K562 (cell line): ENCODE data around the gene TARS1. TPM values are rescaled to one million over a fixed set of nuclear protein-coding genes. Genes with fewer than 3 reads are reported as not detected.

Experiments used
- ATAC-seq: fragments of 200-7000 bp; cut with Tn5 transposase; 3 replicates; pipeline ENCODE4 v1.9.1; 2020; ENCODE audit warnings: moderate library complexity
- BruUV-seq: library from RNA; stranded (reverse); fragments of 400-500 nt; replicated peaks from 2 replicates; lab custom pipeline; 2021; lab: Mats Ljungman, UMichigan
- CTCF ChIA-PET: fragments of 300-600 bp; formaldehyde crosslinking; extraction: SDS; loops from one replicate; lab custom pipeline; 2021; ENCODE audit warnings: low intra/inter-chr PET ratio; lab: Yijun Ruan, JAX
- POLR2A ChIA-PET: fragments of 300-600, 350-650 bp; sonication (Branson Sonifier 250); formaldehyde crosslinking; extraction: SDS; loops from one replicate; lab custom pipeline; 2021; ENCODE audit warnings: antibody characterized with exemption, inconsistent platforms; lab: Yijun Ruan, JAX
- DNase-seq, 4 experiments: peaks; one replicate each; pipeline versions ENCODE4 v3.0.0 to v3.0.0-alpha.2; 2011 to 2018; ENCODE audit warnings: low spot score in 3 of 4, mixed read lengths in 3 of 4; ENCODE audit errors: extremely low read depth in 1 of 4
- FAIRE-seq: peaks from 2 replicates; lab custom pipeline; 2011; peaks lifted over from hg19 to GRCh38; lab: Jason Lieb, UNC
- H2AFZ ChIP-seq: 2 replicates; pipeline ENCODE4 v1.6.0; 2011; ENCODE audit warnings: low read depth, low read length, control low read depth, inconsistent platforms
- H3K27ac ChIP-seq: fragments of 200-600 bp; 3 replicates; pipeline ENCODE4 v1.8.0; 2011; ENCODE audit warnings: low read depth, mild to moderate bottlenecking, control low read depth, inconsistent platforms, low read length, moderate library complexity, mixed read lengths; ENCODE audit errors: extremely low read depth
- H3K27me3 ChIP-seq, 2 experiments: fragments of 300-600 bp in 1 of 2; 2 replicates in 1 of 2; 3 replicates in 1 of 2; pipeline versions ENCODE4 v1.6.0 to v1.8.0; 2011; ENCODE audit warnings: inconsistent platforms in 2 of 2, low read length in 2 of 2, mild to moderate bottlenecking in 1 of 2, mixed read lengths in 1 of 2, moderate library complexity in 1 of 2; ENCODE audit not compliant: control insufficient read depth in 2 of 2, insufficient read depth in 2 of 2
- H3K36me3 ChIP-seq: fragments of 300-600 bp; 3 replicates; pipeline ENCODE4 v1.8.0; 2011; ENCODE audit warnings: mild to moderate bottlenecking, low read length, inconsistent platforms; ENCODE audit not compliant: control insufficient read depth, insufficient read depth
- H3K4me1 ChIP-seq, 2 experiments: fragments of 200-600 bp in 1 of 2; replicated peaks in 1 of 2; 2 replicates in 1 of 2; 3 replicates in 1 of 2; pipeline versions ENCODE4 v1.5.1 to v1.8.0; 2011; ENCODE audit warnings: inconsistent platforms in 2 of 2, low read length in 2 of 2, mild to moderate bottlenecking in 1 of 2, mixed read lengths in 1 of 2, moderate library complexity in 1 of 2; ENCODE audit not compliant: control insufficient read depth in 2 of 2, insufficient read depth in 2 of 2
- H3K4me2 ChIP-seq: 2 replicates; pipeline ENCODE4 v1.6.1; 2011; ENCODE audit warnings: low read length, control low read depth, inconsistent platforms, mixed read lengths; ENCODE audit not compliant: insufficient read depth
- H3K4me3 ChIP-seq: fragments of 200-600 bp; sonication (generic), shearing (Covaris generic); 2 replicates; pipeline ENCODE4 v1.5.1; 2016; ENCODE audit warnings: control low read depth, inconsistent platforms
- H3K79me2 ChIP-seq: fragments of 200-600 bp; 3 replicates; pipeline ENCODE4 v1.8.0; 2011; ENCODE audit warnings: low read length, inconsistent platforms; ENCODE audit not compliant: control insufficient read depth, insufficient read depth
- H3K9ac ChIP-seq, 2 experiments: 2 replicates each; pipeline versions ENCODE4 v1.6.0 to v1.6.1; 2011; ENCODE audit warnings: low read depth in 2 of 2, low read length in 2 of 2, control low read depth in 1 of 2, inconsistent platforms in 1 of 2, mild to moderate bottlenecking in 1 of 2, mixed read lengths in 1 of 2; ENCODE audit not compliant: insufficient read depth in 1 of 2
- H3K9me1 ChIP-seq: one replicate; pipeline ENCODE4 v1.6.0; 2011; ENCODE audit warnings: inconsistent platforms, mild to moderate bottlenecking, low read length, moderate library complexity; ENCODE audit not compliant: control insufficient read depth, insufficient read depth
- H3K9me3 ChIP-seq: replicated peaks from 2 replicates; pipeline ENCODE4 v1.5.1; 2011; ENCODE audit warnings: low read depth, low read length, inconsistent platforms; ENCODE audit not compliant: control insufficient read depth, insufficient read depth
- H4K20me1 ChIP-seq: replicated peaks from 2 replicates; pipeline ENCODE4 v1.6.1; 2011; ENCODE audit warnings: low read length, inconsistent platforms, mixed read lengths; ENCODE audit not compliant: control insufficient read depth, insufficient read depth
- CEBPG ChIP-seq, 3 experiments: fragments of 200-800 bp in 1 of 3; sonication (Bioruptor generic) in 1 of 3; sonication (generic) in 1 of 3; formaldehyde crosslinking in 1 of 3; IDR thresholded peaks in 2 of 3; conservative IDR thresholded peaks in 1 of 3; 2 replicates each; pipeline versions ENCODE4 v1.6.1 to v1.8.0; 2016 to 2022; ENCODE audit warnings: missing compliant biosample characterization in 2 of 3, missing genetic modification characterization in 2 of 3, mild to moderate bottlenecking in 1 of 3, missing genetic modification reagents in 1 of 3
- HNRNPLL ChIP-seq: fragments of 200-400 bp; formaldehyde crosslinking; IDR thresholded peaks from 2 replicates; pipeline ENCODE4 v1.6.1; 2017; ENCODE audit warnings: low read length, low read depth, mild to moderate bottlenecking; ENCODE audit not compliant: poor library complexity, severe bottlenecking
- ZBTB40 ChIP-seq, 2 experiments: fragments of 450-650 bp in 1 of 2; sonication (generic) in 1 of 2; formaldehyde crosslinking in 1 of 2; IDR thresholded peaks; 2 replicates each; pipeline versions ENCODE4 v1.7.1 to v1.9.0; 2016 to 2022; ENCODE audit warnings: inconsistent platforms in 1 of 2, mild to moderate bottlenecking in 1 of 2, missing genetic modification reagents in 1 of 2
- WGBS: fragments of 100-300 bp; shearing (Covaris generic); methylation state at CpG from one replicate; pipeline ENCODE4 v1.1.6; 2016; ENCODE audit warnings: low coverage, mixed read lengths; ENCODE audit not compliant: insufficient coverage; ENCODE audit errors: missing lambda C conversion rate; 5-methylcytosine and 5-hydroxymethylcytosine counted together
- in situ Hi-C: fragments of 300-500 bp; cut with MboI; formaldehyde crosslinking; loops from 4 replicates; pipeline ENCODE4 v1.15.0; 2018; ENCODE audit warnings: inconsistent platforms, mixed read lengths
- intact Hi-C: fragments of 100-400 bp; cut with micrococcal nuclease; formaldehyde crosslinking; loops from 2 replicates; pipeline ENCODE4 v1.14.2; 2022
- polyA plus RNA-seq, 8 experiments: library from polyadenylated mRNA; depleted of rRNA in 4 of 8; stranded (reverse) in 5 of 8; unstranded in 3 of 8; fragments of >200 nt; fragmentation: Nextera tagmentation in 2 of 8; fragmentation: Illumina TruSeq in 1 of 8; extraction: Ambion mirVana in 2 of 8; extraction: Trizol in 1 of 8; gene quantifications; 2 replicates each; pipeline versions ENCODE4 v1.2.1 to v1.2.3, GENCODE V29; 2011 to 2014; ENCODE audit warnings: inconsistent platforms in 1 of 8, missing spikeins in 1 of 8
- total RNA-seq, 7 experiments: library from RNA; depleted of rRNA in 6 of 7; stranded (reverse); fragments of >200 nt in 6 of 7; fragmentation: Illumina TruSeq in 2 of 7; extraction: Trizol in 2 of 7; gene quantifications; 2 replicates each; pipeline versions ENCODE4 v1.2.1 to v1.2.3, GENCODE V29; 2011 to 2021; ENCODE audit warnings: low replicate concordance in 1 of 7

The TARS1 gene
- total and polyA plus RNA-seq, 9 of the 15 experiments (the other 6 are each of a cell fraction or from before 2014, with no cell fraction given), result 263 to 518 (median 439) TPM

GRCh38 chr5:33462456-33462855 is 21.7 kb downstream of the TARS1 start:
- no peaks in the 10 kb centered on the region for H3K9me1 ChIP-seq
- TF ChIP-seq HNRNPLL, result no peak
- no peak for TF ChIP-seq CEBPG (CRISPR knock-in tag; IDR thresholded peaks at IDR 0.05)
- TF ChIP-seq CEBPG (tag; conservative IDR thresholded peaks at IDR 0.05 in 1 of 2, IDR thresholded peaks at IDR 0.05 in 1 of 2), result 0 out of 4 replicates have a peak, but pooled peaks of 1 of the 2 experiments have one; percentile 34
- TF ChIP-seq ZBTB40 (IDR thresholded peaks at IDR 0.05), result no peak
- no peak for TF ChIP-seq ZBTB40 (CRISPR knock-in tag; IDR thresholded peaks at IDR 0.05)
- no peaks in the 10 kb centered on the region for H3K9me3 ChIP-seq
- peaks cover 96% of the 10 kb centered on the region for H3K36me3 ChIP-seq
- ChIA-PET POLR2A (no interaction called here), CTCF (no interaction called here)
- H4K20me1 ChIP-seq, result no peaks in the 10 kb centered on the region
- H3K27ac ChIP-seq, result no peak overlapping the region
- H3K79me2 ChIP-seq, result peaks cover 12% of the 10 kb centered on the region; the same call in 1 of the 3 replicates
- ATAC-seq (no peak), FAIRE-seq (peak; percentile 55), DNase-seq (no peak)
- no peak overlapping the region for H3K9ac ChIP-seq
- H3K4me1 ChIP-seq, result peaks cover 0 to 9% of the 10 kb centered on the region in 2 experiments; a peak in 3 of 5 replicates
- no TSS peak for BruUV-seq
- no peak overlapping the region for H2AFZ ChIP-seq
- H3K4me3 ChIP-seq, result no peak overlapping the region
- H3K27me3 ChIP-seq, result no peaks in the 10 kb centered on the region
- 88% methylated on average over 3 of the region's 3 CpGs for WGBS
- intact Hi-C loops, result no loop called here
- in situ Hi-C loops, result loop anchor here (25.0 kb wide), 2 partner anchors 725 to 1450 kb away; partner anchors contain the start of genes BRIX1 and RAD1
- H3K4me2 ChIP-seq, result no peak overlapping the region
